Measurements from ENCODE around the gene SYNPR. TPM values are rescaled to one million over a fixed set of nuclear protein-coding genes. Genes with fewer than 3 reads are reported as not detected.

SYNPR gene
- polyA plus RNA-seq, 3 donors = not detected

DNA sequence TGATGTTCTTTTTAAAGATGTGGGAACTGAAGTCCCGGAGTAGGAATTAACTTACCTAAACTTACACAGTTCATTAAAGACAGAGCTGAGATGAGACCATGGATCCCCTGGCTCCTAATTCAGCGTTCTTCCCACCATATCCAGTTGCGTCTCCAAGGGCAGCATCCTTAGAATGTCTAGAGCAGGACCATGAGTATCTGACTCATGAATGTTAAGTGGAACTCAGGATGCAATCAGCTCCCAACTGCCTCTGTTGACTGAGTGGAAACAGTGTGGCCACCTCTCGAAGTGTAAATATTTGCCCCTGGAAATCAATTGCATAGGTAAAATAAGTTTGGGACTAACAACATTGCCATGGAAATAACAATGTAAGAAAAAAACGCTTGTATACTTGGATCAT, 376.8 kb downstream of the SYNPR start:
- H4K20me1 ChIP-seq (ENCODE audit: insufficient read depth, low read length) = no peaks in the 10 kb centered on the region
- intact Hi-C loops (cut with micrococcal nuclease) = no loop called here
- WGBS (ENCODE audit: insufficient coverage) = 83% methylated on average over 2 of the region's 5 CpGs
- Mint-ChIP-seq H3K27ac (no peak overlapping the region), H3K4me1 (no peaks in the 10 kb centered on the region), H3K36me3 (no peaks in the 10 kb centered on the region), H3K9me3 (peaks cover 0 to 4% (median 2%) of the 10 kb centered on the region in 7 donors), H3K27me3 (ENCODE audit: low read depth in 3 of 3) (peaks cover 0 to 2% (median 0%) of the 10 kb centered on the region in 3 donors), H3K4me3 (no peak overlapping the region)
- H3K27ac ChIP-seq (ENCODE audit: low read depth in 1 of 2, low read length in 2 of 2) = no peak overlapping the region
- H3K9ac ChIP-seq (ENCODE audit: insufficient read depth, low read length, poor library complexity, severe bottlenecking) = no peak overlapping the region
- H3K79me2 ChIP-seq (ENCODE audit: insufficient read depth, low read length) = no peaks in the 10 kb centered on the region
- H3K4me3 ChIP-seq (replicated peaks in 1 of 3; ENCODE audit: low read depth in 2 of 3, low read length in 3 of 3) = no peak overlapping the region
- H3K27me3 ChIP-seq (ENCODE audit: control insufficient read depth in 2 of 2, insufficient read depth in 2 of 2, low read length in 2 of 2) = no peaks in the 10 kb centered on the region
- no peaks in the 10 kb centered on the region for H3K4me1 ChIP-seq (ENCODE audit: control insufficient read depth in 1 of 2, insufficient read depth in 2 of 2, low read length in 2 of 2)
- H2AFZ ChIP-seq (ENCODE audit: insufficient read depth, low read depth, low read length, poor library complexity, severe bottlenecking) = no peak overlapping the region
- no peak for DNase-seq
- H3K4me2 ChIP-seq (replicated peaks; ENCODE audit: extremely low read depth, low read length, poor library complexity, severe bottlenecking) = no peak overlapping the region
- TF ChIP-seq, protein P1, sequence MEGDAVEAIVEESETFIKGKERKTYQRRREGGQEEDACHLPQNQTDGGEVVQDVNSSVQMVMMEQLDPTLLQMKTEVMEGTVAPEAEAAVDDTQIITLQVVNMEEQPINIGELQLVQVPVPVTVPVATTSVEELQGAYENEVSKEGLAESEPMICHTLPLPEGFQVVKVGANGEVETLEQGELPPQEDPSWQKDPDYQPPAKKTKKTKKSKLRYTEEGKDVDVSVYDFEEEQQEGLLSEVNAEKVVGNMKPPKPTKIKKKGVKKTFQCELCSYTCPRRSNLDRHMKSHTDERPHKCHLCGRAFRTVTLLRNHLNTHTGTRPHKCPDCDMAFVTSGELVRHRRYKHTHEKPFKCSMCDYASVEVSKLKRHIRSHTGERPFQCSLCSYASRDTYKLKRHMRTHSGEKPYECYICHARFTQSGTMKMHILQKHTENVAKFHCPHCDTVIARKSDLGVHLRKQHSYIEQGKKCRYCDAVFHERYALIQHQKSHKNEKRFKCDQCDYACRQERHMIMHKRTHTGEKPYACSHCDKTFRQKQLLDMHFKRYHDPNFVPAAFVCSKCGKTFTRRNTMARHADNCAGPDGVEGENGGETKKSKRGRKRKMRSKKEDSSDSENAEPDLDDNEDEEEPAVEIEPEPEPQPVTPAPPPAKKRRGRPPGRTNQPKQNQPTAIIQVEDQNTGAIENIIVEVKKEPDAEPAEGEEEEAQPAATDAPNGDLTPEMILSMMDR (IDR thresholded peaks at IDR 0.05) = no peak
- H3K36me3 ChIP-seq (replicated peaks in 1 of 2; ENCODE audit: control insufficient read depth in 1 of 2, insufficient read depth in 2 of 2, low read length in 2 of 2) = no peaks in the 10 kb centered on the region
- no peaks in the 10 kb centered on the region for H3K9me3 ChIP-seq (replicated peaks in 1 of 2; ENCODE audit: control insufficient read depth in 1 of 2, insufficient read depth in 1 of 2, low read length in 2 of 2)

DNA sequence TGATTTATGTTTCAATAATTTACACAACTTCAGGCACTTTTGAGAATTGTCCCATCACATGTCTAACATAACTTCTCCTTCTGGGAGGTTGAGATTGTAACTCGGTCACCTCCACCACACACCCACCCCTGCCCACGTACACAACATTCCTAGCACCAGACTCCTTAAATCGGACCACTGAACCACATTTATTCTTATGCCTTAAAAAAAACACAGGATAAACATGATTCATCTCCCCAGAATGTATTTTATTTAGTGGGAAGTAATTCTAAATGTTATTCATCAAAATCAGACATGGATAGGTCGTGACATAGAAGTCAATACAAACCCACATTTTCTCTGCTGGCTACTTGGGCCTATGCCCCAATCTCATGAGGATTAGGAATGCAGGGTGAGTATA, 377.4 kb downstream of the SYNPR start:
- Mint-ChIP-seq H3K27me3 (ENCODE audit: low read depth in 3 of 3) (peaks cover 2 to 5% (median 4%) of the 10 kb centered on the region in 3 donors), H3K4me3 (no peak overlapping the region), H3K36me3 (no peaks in the 10 kb centered on the region), H3K9me3 (peaks cover 0 to 4% (median 2%) of the 10 kb centered on the region in 7 donors), H3K27ac (no peak overlapping the region), H3K4me1 (no peaks in the 10 kb centered on the region)
- Histone ChIP-seq H3K27me3 (ENCODE audit: control insufficient read depth in 2 of 2, insufficient read depth in 2 of 2, low read length in 2 of 2) (no peaks in the 10 kb centered on the region), H3K4me1 (ENCODE audit: control insufficient read depth in 1 of 2, insufficient read depth in 2 of 2, low read length in 2 of 2) (no peaks in the 10 kb centered on the region), H4K20me1 (ENCODE audit: insufficient read depth, low read length) (no peaks in the 10 kb centered on the region), H3K36me3 (replicated peaks in 1 of 2; ENCODE audit: control insufficient read depth in 1 of 2, insufficient read depth in 2 of 2, low read length in 2 of 2) (no peaks in the 10 kb centered on the region), H3K27ac (ENCODE audit: low read depth in 1 of 2, low read length in 2 of 2) (no peak overlapping the region), H3K4me2 (replicated peaks; ENCODE audit: extremely low read depth, low read length, poor library complexity, severe bottlenecking) (no peak overlapping the region), H3K9me3 (replicated peaks in 1 of 2; ENCODE audit: control insufficient read depth in 1 of 2, insufficient read depth in 1 of 2, low read length in 2 of 2) (no peaks in the 10 kb centered on the region), H3K4me3 (replicated peaks in 1 of 3; ENCODE audit: low read depth in 2 of 3, low read length in 3 of 3) (no peak overlapping the region), H3K9ac (ENCODE audit: insufficient read depth, low read length, poor library complexity, severe bottlenecking) (no peak overlapping the region), H3K79me2 (ENCODE audit: insufficient read depth, low read length) (no peaks in the 10 kb centered on the region), H2AFZ (ENCODE audit: insufficient read depth, low read depth, low read length, poor library complexity, severe bottlenecking) (no peak overlapping the region)
- WGBS (ENCODE audit: insufficient coverage) = no CpG with 5 or more reads among the region's 4 CpGs
- TF ChIP-seq, protein P1 (IDR thresholded peaks at IDR 0.05) = no peak
- intact Hi-C loops (cut with micrococcal nuclease) = no loop called here
- DNase-seq = no peak
